Measurements from ENCODE around the gene ACTL6A. TPM values are rescaled to one million over a fixed set of nuclear protein-coding genes. Genes with fewer than 3 reads are reported as not detected.

Gene ACTL6A
- total and polyA plus RNA-seq, 4 donors = 14.9 to 29.4 (median 24.2) TPM

DNA sequence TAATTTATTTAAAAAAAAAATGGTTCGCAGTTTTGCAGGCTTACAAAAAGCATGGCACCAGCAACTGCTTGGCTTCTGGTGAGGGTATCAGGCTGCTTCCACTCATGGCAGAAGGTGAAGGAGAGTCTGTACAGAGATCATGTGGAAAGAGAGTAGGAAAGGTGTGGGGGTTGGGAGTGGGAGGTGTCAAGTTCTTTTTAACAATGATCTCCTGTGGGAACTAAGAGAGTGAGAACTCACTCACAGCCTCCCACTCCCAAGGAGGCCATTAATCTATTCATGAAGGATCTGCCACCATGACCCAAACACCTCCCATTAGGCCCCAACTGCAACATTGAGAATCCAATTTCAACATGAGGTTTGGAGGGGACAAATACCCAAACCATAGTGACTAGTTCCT lies 21.1 kb upstream of the ACTL6A start:
- WGBS = 94% methylated on average over 1 of the region's 1 CpG
- H3K36me3 ChIP-seq (ENCODE audit: control insufficient read depth in 4 of 4, insufficient read depth in 3 of 4, low read depth in 1 of 4, low read length in 3 of 4) = no peaks in the 10 kb centered on the region
- no peak overlapping the region for H3K4me3 ChIP-seq (ENCODE audit: low read depth in 1 of 3, low read length in 3 of 3)
- DNase-seq (ENCODE audit: low spot score) = no peak
- TF ChIP-seq TAF1 (conservative IDR thresholded peaks at IDR 0.05) = no peak
- TF ChIP-seq, protein P1, sequence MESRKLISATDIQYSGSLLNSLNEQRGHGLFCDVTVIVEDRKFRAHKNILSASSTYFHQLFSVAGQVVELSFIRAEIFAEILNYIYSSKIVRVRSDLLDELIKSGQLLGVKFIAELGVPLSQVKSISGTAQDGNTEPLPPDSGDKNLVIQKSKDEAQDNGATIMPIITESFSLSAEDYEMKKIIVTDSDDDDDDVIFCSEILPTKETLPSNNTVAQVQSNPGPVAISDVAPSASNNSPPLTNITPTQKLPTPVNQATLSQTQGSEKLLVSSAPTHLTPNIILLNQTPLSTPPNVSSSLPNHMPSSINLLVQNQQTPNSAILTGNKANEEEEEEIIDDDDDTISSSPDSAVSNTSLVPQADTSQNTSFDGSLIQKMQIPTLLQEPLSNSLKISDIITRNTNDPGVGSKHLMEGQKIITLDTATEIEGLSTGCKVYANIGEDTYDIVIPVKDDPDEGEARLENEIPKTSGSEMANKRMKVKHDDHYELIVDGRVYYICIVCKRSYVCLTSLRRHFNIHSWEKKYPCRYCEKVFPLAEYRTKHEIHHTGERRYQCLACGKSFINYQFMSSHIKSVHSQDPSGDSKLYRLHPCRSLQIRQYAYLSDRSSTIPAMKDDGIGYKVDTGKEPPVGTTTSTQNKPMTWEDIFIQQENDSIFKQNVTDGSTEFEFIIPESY (IDR thresholded peaks at IDR 0.05) = no peak
- no peak for TF ChIP-seq RXRA (IDR thresholded peaks at IDR 0.05)
- no peak for TF ChIP-seq CTCF (IDR thresholded peaks at IDR 0.05; ENCODE audit: low read depth, low read length, missing input control)
- no peak for TF ChIP-seq JUND (IDR thresholded peaks at IDR 0.05)
- no peak for TF ChIP-seq HNF4A (conservative IDR thresholded peaks at IDR 0.05)
- TF ChIP-seq MAX (IDR thresholded peaks at IDR 0.05) = no peak
- TF ChIP-seq GABPA (IDR thresholded peaks at IDR 0.05 in 1 of 2, conservative IDR thresholded peaks at IDR 0.05 in 1 of 2) = no peak
- no peak for TF ChIP-seq FOXA1 (IDR thresholded peaks at IDR 0.05)
- TF ChIP-seq RAD21 (IDR thresholded peaks at IDR 0.05) = no peak
- no peak for TF ChIP-seq SP1 (IDR thresholded peaks at IDR 0.05)
- no peak for TF ChIP-seq HNF4G (IDR thresholded peaks at IDR 0.05)
- TF ChIP-seq NR2F2 (IDR thresholded peaks at IDR 0.05) = no peak
- no peaks in the 10 kb centered on the region for H3K9me3 ChIP-seq (ENCODE audit: control insufficient read depth in 4 of 4, low read length in 3 of 4)
- H3K27me3 ChIP-seq (ENCODE audit: control insufficient read depth in 4 of 4, insufficient read depth in 4 of 4, low read length in 3 of 4) = no peaks in the 10 kb centered on the region
- H3K4me1 ChIP-seq (ENCODE audit: control insufficient read depth in 4 of 4, insufficient read depth in 4 of 4, low read length in 3 of 4) = no peaks in the 10 kb centered on the region
- H3K27ac ChIP-seq (ENCODE audit: low read depth in 1 of 2, low read length in 2 of 2) = no peak overlapping the region
- no peak overlapping the region for H3K9ac ChIP-seq (ENCODE audit: low read depth in 1 of 2, low read length in 2 of 2)

DNA sequence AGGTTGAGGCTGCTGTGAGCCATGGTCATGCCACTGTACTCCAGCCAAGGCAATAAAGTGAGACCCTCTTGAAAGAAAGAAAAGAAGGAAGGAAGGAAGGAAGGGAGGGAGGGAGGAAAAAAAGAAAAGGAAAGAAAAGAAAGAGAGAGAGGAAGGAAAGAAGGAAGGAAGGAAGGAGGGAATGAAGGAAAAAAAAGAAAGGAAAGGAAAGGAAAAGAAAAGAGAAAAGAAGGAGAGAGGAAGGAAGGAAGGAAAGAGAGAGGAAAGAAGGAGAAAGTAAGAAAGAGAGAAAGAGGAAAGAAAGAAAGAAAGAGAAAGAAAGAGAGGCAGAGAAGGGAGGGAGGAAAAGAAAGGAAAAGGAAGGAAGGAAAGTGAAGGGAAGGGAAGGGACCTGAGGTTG lies 20.4 kb upstream of the ACTL6A start:
- Histone ChIP-seq H3K9ac (ENCODE audit: low read depth in 1 of 2, low read length in 2 of 2) (no peak overlapping the region), H3K27ac (ENCODE audit: low read depth in 1 of 2, low read length in 2 of 2) (no peak overlapping the region), H3K27me3 (ENCODE audit: control insufficient read depth in 4 of 4, insufficient read depth in 4 of 4, low read length in 3 of 4) (no peaks in the 10 kb centered on the region), H3K4me1 (ENCODE audit: control insufficient read depth in 4 of 4, insufficient read depth in 4 of 4, low read length in 3 of 4) (no peaks in the 10 kb centered on the region), H3K36me3 (ENCODE audit: control insufficient read depth in 4 of 4, insufficient read depth in 3 of 4, low read depth in 1 of 4, low read length in 3 of 4) (no peaks in the 10 kb centered on the region), H3K9me3 (ENCODE audit: control insufficient read depth in 4 of 4, low read length in 3 of 4) (no peaks in the 10 kb centered on the region), H3K4me3 (ENCODE audit: low read depth in 1 of 3, low read length in 3 of 3) (no peak overlapping the region)
- no peak for TF ChIP-seq CTCF (IDR thresholded peaks at IDR 0.05; ENCODE audit: low read depth, low read length, missing input control)
- TF ChIP-seq EGR1 (IDR thresholded peaks at IDR 0.05; ENCODE audit: low read depth in 2 of 2) = no peak
- TF ChIP-seq HNF4G (IDR thresholded peaks at IDR 0.05) = no peak
- no peak for TF ChIP-seq HNF4A (conservative IDR thresholded peaks at IDR 0.05)
- no peak for DNase-seq (ENCODE audit: low spot score)

Data from liver (tissue), 9 donors.